Measurements from ENCODE around the gene SKI. TPM values are rescaled to one million over a fixed set of nuclear protein-coding genes. Genes with fewer than 3 reads are reported as not detected.

SKI gene
- total RNA-seq, 1 experiment from 2014 or later: 13.1 TPM

DNA sequence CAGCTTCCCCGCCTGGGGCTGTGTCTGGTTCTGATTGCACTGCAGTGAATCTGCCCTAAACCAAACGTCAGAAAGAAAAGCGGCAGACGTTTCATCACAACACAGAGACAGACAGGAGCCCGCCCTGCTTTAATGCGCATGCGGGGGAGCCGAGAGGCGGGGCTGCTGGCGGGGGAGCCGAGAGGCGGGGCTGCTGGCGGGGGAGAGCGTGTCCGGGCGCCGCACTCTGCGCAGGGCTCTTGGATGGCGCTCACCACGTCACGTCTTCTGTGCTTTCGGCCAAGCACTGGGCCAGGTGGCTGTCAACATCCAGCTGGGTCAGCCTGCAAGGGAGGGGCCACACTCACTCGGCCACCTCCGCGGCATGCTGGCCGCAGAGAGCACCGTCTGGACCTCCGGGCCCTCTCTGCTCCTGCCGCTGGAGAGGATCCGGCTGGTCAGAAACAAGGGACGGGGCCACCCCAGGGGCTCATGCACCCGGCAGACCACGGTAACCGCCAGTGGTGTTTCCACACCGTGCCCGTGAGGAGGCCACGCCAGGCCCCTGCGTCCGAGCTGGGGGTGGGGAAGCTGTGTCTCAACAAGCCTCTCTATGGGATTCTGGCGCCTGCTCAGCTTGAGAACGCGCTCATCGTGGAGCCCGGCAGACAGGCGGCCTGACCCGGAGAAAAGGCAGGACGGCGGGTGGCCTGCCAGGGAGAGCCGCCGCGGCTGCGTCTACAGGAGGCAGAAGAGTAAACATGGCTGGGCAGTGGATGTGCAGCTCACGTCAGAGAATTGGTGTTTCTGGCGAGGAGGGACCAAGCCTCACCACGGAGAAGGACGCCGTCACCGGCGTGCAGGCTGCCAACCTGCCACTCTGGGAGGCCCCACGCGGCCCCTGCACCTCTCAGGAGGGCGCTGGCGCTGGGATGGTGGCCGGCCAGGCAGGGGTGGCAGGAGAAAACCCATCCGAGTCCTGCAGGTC, 38.4 kb upstream of the SKI start:
- peak; percentile 90 to 91 for DNase-seq
- Histone ChIP-seq H3K9me3 (replicated peaks) (no peaks in the 10 kb centered on the region), H3K4me3 (peak overlapping the region; percentile 54), H3K27me3 (no peaks in the 10 kb centered on the region), H3K4me1 (peaks cover 6% of the 10 kb centered on the region; the same call in 1 of the 2 replicates), H3K27ac (peak overlapping the region; percentile 18; the same call in 1 of the 2 replicates), H3K36me3 (no peaks in the 10 kb centered on the region)

- no peaks in the 10 kb centered on the region for H3K27me3 ChIP-seq
- no peak overlapping the region; the same call in 1 of the 2 replicates for H3K4me3 ChIP-seq
- H3K27ac ChIP-seq: no peak overlapping the region; the same call in 1 of the 2 replicates
- peaks cover 6% of the 10 kb centered on the region; the same call in 1 of the 2 replicates for H3K4me1 ChIP-seq
- no peak for DNase-seq
- no peaks in the 10 kb centered on the region for H3K36me3 ChIP-seq
- H3K9me3 ChIP-seq (replicated peaks): no peaks in the 10 kb centered on the region
These were observed 37.6 kb upstream of the SKI start for GRCh38 chr1:2190491-2190976.

DNA sequence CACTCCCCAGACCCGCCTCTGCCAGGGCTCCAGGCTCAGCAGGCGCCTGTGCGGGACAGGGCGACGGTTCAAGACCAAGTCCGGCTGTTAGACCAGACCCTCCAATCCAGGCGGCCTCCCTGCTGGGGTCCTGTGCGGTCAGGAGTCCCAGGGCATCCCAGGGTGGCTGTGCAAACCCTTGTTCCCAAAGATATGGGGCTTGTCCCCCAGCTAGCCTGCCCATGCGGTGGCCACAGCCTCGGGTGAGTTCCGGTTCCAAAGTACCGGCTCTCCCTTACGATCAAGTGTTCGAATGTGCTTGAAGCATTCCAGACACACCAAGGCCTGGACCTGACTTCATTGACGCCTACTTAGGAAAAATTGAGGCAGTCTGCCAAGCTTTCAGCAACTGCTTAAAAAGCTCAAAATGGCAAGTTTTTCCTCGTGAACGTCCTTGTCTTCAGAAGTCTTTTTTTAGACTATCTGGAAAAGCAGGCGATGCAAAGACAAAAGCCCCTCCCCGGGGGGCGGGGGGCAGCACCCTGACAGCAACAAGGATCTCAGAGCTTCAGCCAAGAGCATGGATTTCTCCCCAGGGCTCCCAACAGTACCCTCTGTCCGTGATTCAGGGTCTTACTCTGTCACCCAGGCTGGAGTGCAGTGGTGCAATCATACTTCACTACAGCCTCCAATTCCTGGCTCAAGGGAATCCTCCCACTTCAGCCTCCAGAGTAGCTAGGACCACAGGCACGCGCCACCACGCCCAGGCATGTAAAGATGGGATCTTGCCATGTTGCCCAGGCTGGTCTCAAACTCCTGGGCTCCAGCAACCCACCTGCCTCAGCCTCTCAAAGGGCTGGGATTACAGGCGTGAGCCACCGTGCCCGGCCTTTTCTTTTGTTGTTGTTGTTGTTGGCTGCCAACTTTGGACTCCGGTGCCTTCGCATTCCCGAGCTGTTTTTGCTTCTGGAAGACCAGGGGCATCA, 35.8 kb upstream of the SKI start:
- Histone ChIP-seq H3K4me3 (no peak overlapping the region), H3K27ac (no peak overlapping the region), H3K36me3 (no peaks in the 10 kb centered on the region), H3K4me1 (peaks cover 6% of the 10 kb centered on the region; the same call in 1 of the 2 replicates), H3K27me3 (no peaks in the 10 kb centered on the region), H3K9me3 (replicated peaks) (no peaks in the 10 kb centered on the region)
- no peak for DNase-seq

- H3K27ac ChIP-seq: no peak overlapping the region
- DNase-seq: no peak
- H3K4me1 ChIP-seq: peaks cover 6% of the 10 kb centered on the region; the same call in 1 of the 2 replicates
These were observed 34.4 kb upstream of the SKI start for GRCh38 chr1:2193514-2194281.

GRCh38 chr1:2194319-2194897, 33.7 kb upstream of the SKI start, which contains the start of gene FAAP20:
Gene FAAP20, minus strand, starts transcription at chr1:2194772. Its CDS starts 23 bp downstream, at chr1:2194749.
- H3K4me3 ChIP-seq: peak within 1 kb of the TSS; percentile 68
- no peaks in the 10 kb centered on the region for H3K36me3 ChIP-seq
- H3K27me3 ChIP-seq: no peaks in the 10 kb centered on the region; the same call in 1 of the 2 replicates
- H3K9me3 ChIP-seq (replicated peaks): no peaks in the 10 kb centered on the region
- DNase-seq: peak; percentile 67 to 81
- H3K4me1 ChIP-seq: peaks cover 6% of the 10 kb centered on the region; the same call in 1 of the 2 replicates
- peak within 1 kb of the TSS; percentile 47 for H3K27ac ChIP-seq

More at GRCh38 chr1:2193514-2194281, 34.4 kb upstream of the SKI start:
- Histone ChIP-seq H3K4me3 (peak overlapping the region; percentile 44), H3K27me3 (no peaks in the 10 kb centered on the region; the same call in 1 of the 2 replicates), H3K36me3 (no peaks in the 10 kb centered on the region), H3K9me3 (replicated peaks) (no peaks in the 10 kb centered on the region)

DNA sequence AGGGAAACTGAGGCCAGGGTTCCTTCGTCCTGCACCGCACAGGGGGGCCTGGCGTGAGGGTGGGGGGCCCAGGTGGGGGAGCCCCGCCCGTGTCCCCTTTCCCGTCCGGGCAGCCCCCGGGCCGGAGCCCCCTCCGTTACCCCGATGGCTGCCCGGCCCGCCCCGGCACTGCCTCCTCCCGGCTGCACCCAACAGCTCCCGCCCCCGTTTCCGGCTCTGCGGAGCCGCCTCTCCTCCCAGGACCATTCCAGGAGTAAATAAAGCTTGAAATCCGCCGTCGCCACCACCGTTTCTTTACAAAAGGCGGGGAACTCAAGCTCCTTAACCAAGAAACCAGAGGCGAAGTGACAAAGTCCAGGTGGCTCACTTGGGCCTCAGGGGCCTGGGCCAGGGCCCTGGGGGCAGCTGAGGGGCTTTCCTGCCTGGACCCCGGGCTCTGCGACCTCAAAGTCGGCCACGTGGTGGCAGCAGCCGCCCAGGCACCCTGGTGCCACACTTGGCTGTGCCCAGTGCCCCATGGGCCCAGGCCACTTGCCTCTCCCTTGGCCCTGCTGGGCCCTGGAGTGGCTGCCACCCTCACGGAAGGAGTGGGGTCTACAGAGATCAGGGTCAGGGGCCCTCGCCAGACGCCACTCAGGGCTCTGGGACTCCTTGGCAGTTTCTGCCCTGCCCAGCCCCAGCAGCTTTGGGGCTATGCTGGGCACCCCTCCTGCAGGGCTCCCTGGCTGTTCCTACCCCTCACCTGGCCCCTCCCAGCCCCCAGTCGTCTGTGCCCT, 33.0 kb upstream of the SKI start:
- Histone ChIP-seq H3K36me3 (no peaks in the 10 kb centered on the region), H3K27me3 (no peaks in the 10 kb centered on the region; the same call in 1 of the 2 replicates)

GRCh38 chr1:2195785-2196184, 32.3 kb upstream of the SKI start:
- H3K4me1 ChIP-seq: peaks cover 17% of the 10 kb centered on the region
- H3K27ac ChIP-seq: no peak overlapping the region
- DNase-seq: no peak
- no peaks in the 10 kb centered on the region for H3K36me3 ChIP-seq
- H3K27me3 ChIP-seq: no peaks in the 10 kb centered on the region; the same call in 1 of the 2 replicates
- no peaks in the 10 kb centered on the region for H3K9me3 ChIP-seq (replicated peaks)
- H3K4me3 ChIP-seq: no peak overlapping the region

More for the DNA sequence above, 33.0 kb upstream of the SKI start:
- no peaks in the 10 kb centered on the region for H3K9me3 ChIP-seq (replicated peaks)
- H3K27ac ChIP-seq: peak overlapping the region; percentile 47
- peak overlapping the region; percentile 68 for H3K4me3 ChIP-seq
- DNase-seq: peak; percentile 92 to 93
- peaks cover 11% of the 10 kb centered on the region; the same call in 1 of the 2 replicates for H3K4me1 ChIP-seq

DNA sequence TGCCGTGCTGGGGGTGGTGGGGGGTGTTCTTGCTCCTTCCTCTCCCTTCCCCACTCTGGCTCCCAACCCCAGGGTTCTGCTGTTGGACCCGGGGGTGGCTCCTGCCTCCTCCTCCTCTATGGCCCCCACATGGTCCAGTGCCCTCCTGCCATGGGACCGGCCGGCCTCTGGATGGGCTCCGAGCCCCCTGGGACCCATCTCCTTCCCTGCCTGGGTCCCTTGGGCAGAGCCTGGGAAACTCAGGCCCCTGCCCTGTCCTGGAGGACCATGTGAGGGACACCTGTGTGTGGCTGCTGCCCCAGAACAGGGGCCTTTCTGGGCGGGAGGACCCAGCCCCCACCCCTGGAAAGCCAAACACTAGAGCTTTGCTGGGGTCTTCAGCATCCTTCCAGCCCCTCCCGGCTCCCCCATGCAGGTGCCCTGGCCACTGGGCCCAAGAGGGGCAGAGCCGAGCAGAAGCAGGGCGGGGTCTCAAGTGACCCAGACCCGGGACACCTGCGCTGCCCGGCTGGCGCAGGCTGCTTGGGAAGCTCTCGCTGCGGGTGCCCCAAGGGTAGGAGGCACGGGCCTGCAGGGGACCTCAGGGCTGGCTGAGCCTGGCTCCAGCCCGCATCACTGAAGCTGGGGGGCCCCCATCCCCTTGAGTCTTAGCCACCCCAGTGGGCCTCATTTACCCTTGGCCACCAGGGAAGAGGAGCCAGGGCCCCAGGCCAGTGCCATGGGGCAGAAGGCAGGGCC, 31.0 kb upstream of the SKI start:
- Histone ChIP-seq H3K27me3 (no peaks in the 10 kb centered on the region; the same call in 1 of the 2 replicates), H3K36me3 (no peaks in the 10 kb centered on the region), H3K4me3 (no peak overlapping the region), H3K9me3 (replicated peaks) (no peaks in the 10 kb centered on the region), H3K4me1 (peaks cover 17% of the 10 kb centered on the region), H3K27ac (no peak overlapping the region)
- no peak for DNase-seq

DNA sequence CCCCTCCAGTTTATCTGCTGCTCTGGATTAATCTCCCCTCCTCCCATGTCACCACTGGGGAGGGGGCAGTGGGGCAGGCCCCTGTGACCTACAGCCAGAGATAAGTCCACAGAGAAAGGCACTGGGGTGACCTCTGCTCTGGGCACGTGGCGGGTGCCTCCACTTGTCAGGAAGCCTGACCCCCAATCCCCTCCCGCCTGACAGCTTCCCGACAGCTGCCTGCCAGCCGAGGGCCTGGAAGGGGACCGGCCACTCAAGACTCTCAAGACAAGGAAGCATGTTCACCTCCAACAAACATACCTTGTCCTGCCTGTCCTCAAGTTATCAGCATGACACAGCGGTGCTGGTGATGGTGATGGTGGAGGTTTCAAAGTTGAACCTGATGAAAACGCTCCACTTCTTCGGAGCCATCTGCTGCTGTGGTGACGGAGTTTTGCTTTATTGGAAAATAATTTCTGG, 30.4 kb upstream of the SKI start:
- Histone ChIP-seq H3K27ac (no peak overlapping the region), H3K9me3 (replicated peaks) (no peaks in the 10 kb centered on the region), H3K36me3 (no peaks in the 10 kb centered on the region), H3K4me3 (no peak overlapping the region), H3K4me1 (peaks cover 17% of the 10 kb centered on the region), H3K27me3 (peaks cover under 1% of the 10 kb centered on the region; the same call in 1 of the 2 replicates)
- DNase-seq: no peak

DNA sequence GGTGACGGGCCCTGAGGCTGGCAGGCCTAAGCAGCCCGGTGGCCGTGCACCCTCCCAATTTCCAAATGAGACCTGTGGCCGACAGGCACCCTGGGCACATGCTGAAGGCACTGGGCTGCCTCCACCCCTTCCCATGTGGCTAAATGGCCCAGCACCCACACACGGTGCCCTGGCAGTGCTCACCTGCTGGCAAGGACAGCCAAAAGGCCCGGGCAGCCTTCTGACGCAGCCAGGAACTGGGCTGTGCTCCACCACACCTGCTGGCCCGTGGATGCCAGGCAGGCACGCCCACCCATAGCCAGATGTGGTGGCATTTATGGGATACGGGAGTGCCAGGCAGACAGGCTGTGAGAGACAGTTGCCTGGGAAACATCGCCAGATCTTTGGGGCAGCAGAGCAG, 29.5 kb upstream of the SKI start:
- peaks cover 7% of the 10 kb centered on the region; the same call in 1 of the 2 replicates for H3K27me3 ChIP-seq
- H3K36me3 ChIP-seq: no peaks in the 10 kb centered on the region
- H3K9me3 ChIP-seq (replicated peaks): no peaks in the 10 kb centered on the region
- H3K27ac ChIP-seq: no peak overlapping the region
- H3K4me3 ChIP-seq: no peak overlapping the region
- DNase-seq: no peak
- H3K4me1 ChIP-seq: peaks cover 16% of the 10 kb centered on the region

DNA sequence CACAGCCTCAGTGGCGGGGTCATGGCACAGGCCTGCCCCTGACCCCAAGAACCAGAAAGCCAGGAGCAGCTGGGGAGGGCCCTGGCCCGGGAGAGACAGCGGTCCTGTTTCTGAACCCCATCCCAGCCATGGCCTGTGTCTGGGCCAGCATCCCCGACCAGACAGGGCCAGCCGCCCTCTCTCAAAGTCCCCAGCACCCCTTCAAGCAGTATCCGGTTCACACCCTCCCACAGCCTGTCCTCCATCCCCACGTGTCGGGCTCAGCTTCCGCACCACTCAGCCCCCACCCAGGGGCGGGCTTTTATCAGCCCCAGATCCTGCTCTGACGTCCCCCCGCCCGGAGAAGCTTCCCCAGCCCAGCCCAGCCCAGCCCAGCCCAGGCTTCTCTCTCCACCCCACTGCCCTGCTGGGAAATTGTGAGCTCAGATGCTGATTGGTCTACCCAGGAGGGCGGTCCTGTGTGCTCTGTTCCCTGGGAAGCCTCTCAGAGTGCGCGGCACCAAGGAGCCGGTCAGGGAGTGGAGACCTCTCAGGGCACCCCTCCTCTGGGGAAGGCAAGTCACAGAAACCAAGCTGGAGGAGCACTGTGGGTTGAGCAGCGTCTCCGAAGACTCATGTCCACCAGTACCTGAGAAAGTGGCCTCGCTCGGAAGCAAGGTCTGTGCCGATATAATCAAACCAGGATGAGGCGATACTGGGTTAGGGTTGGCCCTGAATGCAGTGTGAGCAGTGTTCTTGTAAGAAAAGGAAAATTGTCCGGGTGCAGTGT, 28.9 kb upstream of the SKI start:
- peak; percentile 72 to 80 for DNase-seq
- Histone ChIP-seq H3K27ac (no peak overlapping the region), H3K4me3 (peak overlapping the region; percentile 30), H3K4me1 (peaks cover 18% of the 10 kb centered on the region), H3K27me3 (peaks cover 7% of the 10 kb centered on the region; the same call in 1 of the 2 replicates), H3K9me3 (replicated peaks) (no peaks in the 10 kb centered on the region), H3K36me3 (no peaks in the 10 kb centered on the region)
